ENCODE data around the gene CTIF. TPM values are rescaled to one million over a fixed set of nuclear protein-coding genes. Genes with fewer than 3 reads are reported as not detected.
A peak's percentile ranks its signal among the peaks of the same experiment; 100 is the strongest.

CTIF gene
- polyA plus RNA-seq, 1 of the 3 experiments (the other 2 are of a cell fraction): 47.2 TPM

DNA sequence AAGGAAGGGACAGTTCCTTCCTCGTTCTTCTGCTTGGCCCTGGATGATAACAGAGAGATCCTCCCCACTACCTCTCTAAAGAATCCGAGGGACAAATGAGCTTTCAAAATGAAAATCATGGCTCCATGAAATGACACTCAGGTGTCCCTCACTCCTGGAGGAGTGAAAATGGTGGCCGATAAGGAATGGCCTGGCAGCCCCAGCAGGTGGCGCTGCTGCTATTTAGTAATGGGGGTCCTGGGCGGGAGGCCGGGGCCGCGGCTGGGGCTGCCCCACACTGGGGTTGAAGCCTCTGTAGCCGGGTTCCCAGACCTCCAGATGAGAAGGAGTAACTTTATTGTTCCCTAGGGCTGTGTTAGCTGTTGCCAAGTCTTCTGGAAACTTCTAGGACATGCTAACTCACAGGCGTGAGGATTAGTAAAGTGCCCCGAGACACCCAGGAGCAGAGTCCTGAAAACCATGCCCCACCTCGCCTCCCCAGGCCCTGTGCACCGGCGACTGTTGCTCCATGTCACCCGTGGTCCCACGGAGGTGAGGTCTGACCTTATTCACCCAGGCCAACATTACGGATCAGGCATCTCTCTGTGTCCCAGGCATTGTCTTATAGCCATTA, 138.0 kb downstream of the CTIF start (continued):
- TF ChIP-seq PBX3 (IDR thresholded peaks at IDR 0.05) (no peak), CTCF (IDR thresholded peaks at IDR 0.05) (peak; percentile 90)

GRCh38 chr18:48678237-48679115, 139.6 kb downstream of the CTIF start:
- ChIA-PET CTCF (interaction anchor here (0.6 to 1.8 kb wide), 9 partner anchors 10 to 560 kb away, joined by 3 to 9 read pairs (median 3); no protein-coding TSS in a partner anchor), POLR2A (no interaction called here)
- H3K27ac ChIP-seq (ENCODE audit: low read depth in 2 of 2, low read length in 1 of 2): no peak overlapping the region
- WGBS (ENCODE audit: low lambda C conversion rate): 97% methylated on average over 16 of the region's 16 CpGs
- H3K9ac ChIP-seq: no peak overlapping the region
- H3F3A ChIP-seq (replicated peaks; ENCODE audit: insufficient read depth): no peaks in the 10 kb centered on the region
- H3K27me3 ChIP-seq (ENCODE audit: insufficient read depth): no peaks in the 10 kb centered on the region
- H3K9me3 ChIP-seq: no peaks in the 10 kb centered on the region
- peaks cover 13 to 27% of the 10 kb centered on the region in 2 experiments for H3K36me3 ChIP-seq (replicated peaks in 1 of 2; ENCODE audit: control insufficient read depth in 1 of 2, insufficient read depth in 2 of 2, low read length in 1 of 2)
- TF ChIP-seq FOSL2 (IDR thresholded peaks at IDR 0.05; ENCODE audit: borderline replicate concordance, low read depth) (no peak), ELF1 (IDR thresholded peaks at IDR 0.05) (no peak), TAF1 (IDR thresholded peaks at IDR 0.05; ENCODE audit: borderline replicate concordance, low read depth, low read length) (no peak), TCF12 (IDR thresholded peaks at IDR 0.05) (no peak), TEAD4 (IDR thresholded peaks at IDR 0.05; ENCODE audit: borderline replicate concordance, insufficient read depth) (no peak), YY1 (IDR thresholded peaks at IDR 0.05; ENCODE audit: low read depth) (no peak), MXI1 (IDR thresholded peaks at IDR 0.05; ENCODE audit: low read depth, low read length) (no peak)
- no peak overlapping the region for H2AFZ ChIP-seq (ENCODE audit: low read depth)
- no peaks in the 10 kb centered on the region; the same call in 1 of the 2 replicates for H4K20me1 ChIP-seq (ENCODE audit: insufficient read depth)
- DNase-seq: no peak
- H3K4me2 ChIP-seq: no peak overlapping the region
- peaks cover 50% of the 10 kb centered on the region; the same call in 1 of the 2 replicates for H3K79me2 ChIP-seq (ENCODE audit: insufficient read depth)
- H3K9me2 ChIP-seq: no peaks in the 10 kb centered on the region
- H3K4me1 ChIP-seq (ENCODE audit: control insufficient read depth in 1 of 2, insufficient read depth in 2 of 2, low read depth in 1 of 2, low read length in 1 of 2): peaks cover 7 to 15% of the 10 kb centered on the region in 2 experiments; a peak in 2 of 4 replicates
- H3K4me3 ChIP-seq (ENCODE audit: low read depth in 2 of 2, low read length in 1 of 2): no peak overlapping the region

GRCh38 chr18:48679236-48679635, 140.4 kb downstream of the CTIF start:
- Histone ChIP-seq H3K36me3 (replicated peaks in 1 of 2; ENCODE audit: control insufficient read depth in 1 of 2, insufficient read depth in 2 of 2, low read length in 1 of 2) (peaks cover 13 to 27% of the 10 kb centered on the region in 2 experiments), H2AFZ (ENCODE audit: low read depth) (no peak overlapping the region), H3K9ac (no peak overlapping the region), H3F3A (replicated peaks; ENCODE audit: insufficient read depth) (no peaks in the 10 kb centered on the region), H4K20me1 (ENCODE audit: insufficient read depth) (no peaks in the 10 kb centered on the region), H3K4me3 (ENCODE audit: low read depth in 2 of 2, low read length in 1 of 2) (no peak overlapping the region), H3K79me2 (ENCODE audit: insufficient read depth) (peaks cover 55% of the 10 kb centered on the region; the same call in 1 of the 2 replicates), H3K27me3 (ENCODE audit: insufficient read depth) (no peaks in the 10 kb centered on the region), H3K9me2 (no peaks in the 10 kb centered on the region), H3K4me2 (no peak overlapping the region), H3K4me1 (ENCODE audit: control insufficient read depth in 1 of 2, insufficient read depth in 2 of 2, low read depth in 1 of 2, low read length in 1 of 2) (peaks cover 7 to 15% of the 10 kb centered on the region in 2 experiments; a peak in 2 of 4 replicates), H3K27ac (ENCODE audit: low read depth in 2 of 2, low read length in 1 of 2) (no peak overlapping the region; a peak in 1 of 4 replicates), H3K9me3 (no peaks in the 10 kb centered on the region)
- TF ChIP-seq EP300 (IDR thresholded peaks at IDR 0.05; ENCODE audit: borderline replicate concordance in 1 of 2, low read depth in 1 of 2, low read length in 1 of 2): no peak
- 0 out of 2 replicates have a peak, but pooled peaks have one; percentile 5 for TF ChIP-seq TCF12 (IDR thresholded peaks at IDR 0.05)
- no peak for TF ChIP-seq NFIC (IDR thresholded peaks at IDR 0.05; ENCODE audit: borderline replicate concordance)
- 91% methylated on average over 3 of the region's 3 CpGs for WGBS (ENCODE audit: low lambda C conversion rate)
- CTCF ChIA-PET: interaction anchor here (0.6 to 1.8 kb wide), 6 partner anchors 11 to 559 kb away, joined by 3 to 9 read pairs (median 3); no protein-coding TSS in a partner anchor
- no peak for DNase-seq
- POLR2A ChIA-PET: no interaction called here

Measured in SK-N-SH (cell line).